Keratinocyte (primary cell): ENCODE measurements around the gene DACT2. TPM values are rescaled to one million over a fixed set of nuclear protein-coding genes. Genes with fewer than 3 reads are reported as not detected.
"Not testable (repeated sequence)": the region's sequence is repeated elsewhere in the genome, so short reads cannot be mapped to it uniquely, and the experiment has no call there.

ENCODE experiments used
- DNase-seq: peaks from one replicate; pipeline ENCODE4 v3.0.0-alpha.2; 2011; ENCODE audit warnings: low read depth, missing footprints, low spot score
- FAIRE-seq: peaks from 2 replicates; lab custom pipeline; 2011; peaks lifted over from hg19 to GRCh38; lab: Jason Lieb, UNC
- H2AFZ ChIP-seq: 2 replicates; pipeline ENCODE4 v1.6.0; 2012; ENCODE audit warnings: low read length, control low read depth, inconsistent platforms; ENCODE audit not compliant: control insufficient read depth
- H3K27ac ChIP-seq: 2 replicates; pipeline ENCODE4 v1.5.1; 2011; ENCODE audit warnings: low read length; ENCODE audit not compliant: control insufficient read depth, insufficient read depth
- H3K27me3 ChIP-seq: 3 replicates; pipeline ENCODE4 v1.6.0; 2011; ENCODE audit warnings: low read length; ENCODE audit not compliant: control insufficient read depth, insufficient read depth; ENCODE audit errors: extremely low read depth
- H3K36me3 ChIP-seq, 2 experiments: 2 replicates in 1 of 2; 3 replicates in 1 of 2; pipeline ENCODE4 v1.5.1; 2011; ENCODE audit warnings: low read length in 2 of 2, mild to moderate bottlenecking in 1 of 2; ENCODE audit not compliant: control insufficient read depth in 2 of 2, insufficient read depth in 2 of 2; ENCODE audit errors: extremely low read depth in 1 of 2
- H3K4me1 ChIP-seq: 3 replicates; pipeline ENCODE4 v1.5.1; 2011; ENCODE audit warnings: low read length; ENCODE audit not compliant: control insufficient read depth, insufficient read depth; ENCODE audit errors: extremely low read depth
- H3K4me2 ChIP-seq: 3 replicates; pipeline ENCODE4 v1.6.0; 2011; ENCODE audit warnings: low read depth, low read length; ENCODE audit not compliant: control insufficient read depth, insufficient read depth; ENCODE audit errors: extremely low read depth
- H3K4me3 ChIP-seq, 3 experiments: fragments of 200-600 bp in 1 of 3; sonication (generic) in 1 of 3; 2 replicates in 2 of 3; 3 replicates in 1 of 3; pipeline ENCODE4 v1.5.1; 2011 to 2016; ENCODE audit warnings: low read length in 3 of 3, mild to moderate bottlenecking in 3 of 3, control low read depth in 2 of 3, inconsistent platforms in 1 of 3, low read depth in 1 of 3, mixed read lengths in 1 of 3, mixed run types in 1 of 3, moderate library complexity in 1 of 3; ENCODE audit not compliant: control insufficient read depth in 2 of 3, insufficient read depth in 2 of 3; ENCODE audit errors: extremely low read depth in 1 of 3
- H3K79me2 ChIP-seq: 2 replicates; pipeline ENCODE4 v1.6.0; 2012; ENCODE audit warnings: low read length; ENCODE audit not compliant: control insufficient read depth, insufficient read depth
- H3K9ac ChIP-seq: 3 replicates; pipeline ENCODE4 v1.6.0; 2011; ENCODE audit warnings: low read length; ENCODE audit not compliant: control insufficient read depth, insufficient read depth; ENCODE audit errors: extremely low read depth
- H3K9me1 ChIP-seq: 3 replicates; pipeline ENCODE4 v1.6.0; 2011; ENCODE audit warnings: low read length; ENCODE audit not compliant: control insufficient read depth, insufficient read depth; ENCODE audit errors: extremely low read depth
- H3K9me3 ChIP-seq: 2 replicates; pipeline ENCODE4 v1.5.1; 2012; ENCODE audit warnings: low read depth, low read length; ENCODE audit not compliant: control insufficient read depth
- H4K20me1 ChIP-seq: 3 replicates; pipeline ENCODE4 v1.6.0; 2011; ENCODE audit warnings: low read length; ENCODE audit not compliant: control insufficient read depth, insufficient read depth; ENCODE audit errors: extremely low read depth
- CTCF ChIP-seq, 3 experiments: IDR thresholded peaks in 1 of 3; conservative IDR thresholded peaks in 1 of 3; optimal IDR thresholded peaks in 1 of 3; 2 replicates in 2 of 3; 3 replicates in 1 of 3; pipeline versions ENCODE3 to v1.5.1; 2011; ENCODE audit warnings: low read length in 3 of 3, mild to moderate bottlenecking in 3 of 3, moderate library complexity in 2 of 3, control low read depth in 1 of 3, inconsistent platforms in 1 of 3; ENCODE audit not compliant: insufficient read depth in 2 of 3; ENCODE audit errors: extremely low read depth in 1 of 3
- EZH2 ChIP-seq: IDR thresholded peaks from one replicate; pipeline ENCODE4 v1.6.1; 2012; ENCODE audit warnings: inconsistent platforms, mild to moderate bottlenecking, low read length, moderate library complexity
- dilution Hi-C: fragments of 300-500 bp; cut with MboI; formaldehyde crosslinking; loops from one replicate; pipeline ENCODE4 v1.7.0; 2020; ENCODE audit warnings: low sequenced_read_pairs; ENCODE audit not compliant: extremely low pct_ligation_motif_present
- polyA plus RNA-seq, 5 experiments: library from polyadenylated mRNA; depleted of rRNA in 3 of 5; stranded (reverse) in 3 of 5; stranded (forward) in 1 of 5; unstranded in 1 of 5; fragments of >200 nt; gene quantifications; 1 replicate in 1 of 5; 2 replicates in 3 of 5; 3 replicates in 1 of 5; pipeline versions ENCODE4 v1.2.1 to v1.2.3, GENCODE V29; 2011 to 2012; ENCODE audit warnings: missing spikeins in 2 of 5, low read depth in 1 of 5, low replicate concordance in 1 of 5

Gene DACT2
- polyA plus RNA-seq, 1 donor (not counting 4 experiments of a cell fraction or from before 2014, with no cell fraction given), result 0.09 TPM

- dilution Hi-C loops, result no loop called here
- TF ChIP-seq CTCF (optimal IDR thresholded peaks at IDR 0.05 in 1 of 3, IDR thresholded peaks at IDR 0.05 in 1 of 3, conservative IDR thresholded peaks at IDR 0.05 in 1 of 3; ENCODE audit: extremely low read depth in 1 of 3, insufficient read depth in 2 of 3, low read length in 3 of 3) (no peak), EZH2 (no peak)
- Histone ChIP-seq H3K4me2 (no peak overlapping the region), H3K4me1 (peaks cover 5% of the 10 kb centered on the region), H3K27me3 (no peaks in the 10 kb centered on the region), H3K4me3 (no peak overlapping the region), H3K27ac (no peak overlapping the region), H3K9ac (no peak overlapping the region), H3K9me1 (no peaks in the 10 kb centered on the region), H3K79me2 (no peaks in the 10 kb centered on the region), H3K9me3 (no peaks in the 10 kb centered on the region), H3K36me3 (no peaks in the 10 kb centered on the region), H4K20me1 (no peaks in the 10 kb centered on the region), H2AFZ (no peak overlapping the region)
- DNase-seq (no peak), FAIRE-seq (no peak)
These were observed 36.4 kb downstream of the DACT2 start for GRCh38 chr6:168282985-168283685.

- dilution Hi-C loops, result no loop called here
- H3K4me1 ChIP-seq, result peaks cover 5% of the 10 kb centered on the region
- H3K27ac ChIP-seq, result no peak overlapping the region
- no peak overlapping the region for H3K4me3 ChIP-seq
- DNase-seq (no peak), FAIRE-seq (no peak)
- no peaks in the 10 kb centered on the region for H3K9me1 ChIP-seq
- H3K9ac ChIP-seq, result no peak overlapping the region
- no peak for TF ChIP-seq CTCF (optimal IDR thresholded peaks at IDR 0.05 in 1 of 3, IDR thresholded peaks at IDR 0.05 in 1 of 3, conservative IDR thresholded peaks at IDR 0.05 in 1 of 3; ENCODE audit: extremely low read depth in 1 of 3, insufficient read depth in 2 of 3, low read length in 3 of 3)
- H3K27me3 ChIP-seq, result peaks cover 4% of the 10 kb centered on the region
- H3K79me2 ChIP-seq, result no peaks in the 10 kb centered on the region
- H2AFZ ChIP-seq, result no peak overlapping the region
- no peaks in the 10 kb centered on the region for H4K20me1 ChIP-seq
- H3K9me3 ChIP-seq, result no peaks in the 10 kb centered on the region
- H3K4me2 ChIP-seq, result no peak overlapping the region
- H3K36me3 ChIP-seq, result no peaks in the 10 kb centered on the region
These were observed 37.8 kb downstream of the DACT2 start for GRCh38 chr6:168281826-168282225.

- H3K4me1 ChIP-seq, H3K4me3 ChIP-seq, H3K9ac ChIP-seq, H3K79me2 ChIP-seq, H3K36me3 ChIP-seq, H4K20me1 ChIP-seq, H2AFZ ChIP-seq, FAIRE-seq, H3K4me2 ChIP-seq, H3K9me1 ChIP-seq, H3K27me3 ChIP-seq, dilution Hi-C loops, DNase-seq, H3K27ac ChIP-seq, H3K9me3 ChIP-seq: not testable (repeated sequence)
These were observed 38.3 kb downstream of the DACT2 start for GRCh38 chr6:168281314-168281713.
